ENCODE data around the gene SGTA.

Gene SGTA

GRCh38 chr19:2768365-2769132 is 14.5 kb downstream of the SGTA start:
- DNase-seq: no peak

- DNase-seq: no peak
Observed at GRCh38 chr19:2767688-2768087, 15.4 kb downstream of the SGTA start.

GRCh38 chr19:2766594-2767372 is 16.3 kb downstream of the SGTA start:
- no peak for DNase-seq

GRCh38 chr19:2765376-2765775 is 17.7 kb downstream of the SGTA start:
- no peak for DNase-seq

- no peak for DNase-seq
Observed at GRCh38 chr19:2764945-2765344, 18.1 kb downstream of the SGTA start.

- DNase-seq: no peak
Observed at GRCh38 chr19:2763687-2764086, 19.4 kb downstream of the SGTA start.

- no peak for DNase-seq
Observed at GRCh38 chr19:2762783-2763496, 20.1 kb downstream of the SGTA start.

GRCh38 chr19:2761876-2762782 is 20.9 kb downstream of the SGTA start:
- no peak for DNase-seq

- DNase-seq: no peak
Observed at GRCh38 chr19:2761309-2761677, 21.8 kb downstream of the SGTA start.

GRCh38 chr19:2759965-2760364 is 23.1 kb downstream of the SGTA start:
- DNase-seq: no peak

- no peak for DNase-seq
Observed at GRCh38 chr19:2759362-2759761, 23.7 kb downstream of the SGTA start.

GRCh38 chr19:2758601-2759313 is 24.3 kb downstream of the SGTA start:
- no peak for DNase-seq

- no peak for DNase-seq
Observed at GRCh38 chr19:2756921-2757881, 25.9 kb downstream of the SGTA start.

GRCh38 chr19:2756477-2756876 is 26.6 kb downstream of the SGTA start:
- no peak for DNase-seq

- no peak for DNase-seq
Observed at GRCh38 chr19:2755811-2756210, 27.3 kb downstream of the SGTA start.

- DNase-seq: no peak
Observed at GRCh38 chr19:2755448-2755705, 27.7 kb downstream of the SGTA start.

- no peak for DNase-seq
Observed at GRCh38 chr19:2754659-2755447, 28.2 kb downstream of the SGTA start.

GRCh38 chr19:2751438-2751830 is 31.6 kb downstream of the SGTA start:
- no peak for DNase-seq

GRCh38 chr19:2750808-2751437 is 32.1 kb downstream of the SGTA start:
- no peak for DNase-seq

GRCh38 chr19:2747349-2747748 is 35.7 kb downstream of the SGTA start:
- no peak for DNase-seq
